Ishikawa (cell line): Measurements from ENCODE around the gene PTPRN2.

Experiments
- CEBPB ChIP-seq: IDR thresholded peaks from 2 replicates; pipeline ENCODE4 v1.6.1; 2012
- CREB1 ChIP-seq: IDR thresholded peaks from 2 replicates; pipeline ENCODE4 v1.6.1; 2012; ENCODE audit warnings: low read depth
- EGR1 ChIP-seq: IDR thresholded peaks from 2 replicates; pipeline ENCODE4 v1.6.1; 2012
- EP300 ChIP-seq: IDR thresholded peaks from 2 replicates; pipeline ENCODE4 v1.6.1; 2012; ENCODE audit warnings: borderline replicate concordance
- FOXM1 ChIP-seq: IDR thresholded peaks from 2 replicates; pipeline ENCODE4 v1.6.1; 2012; ENCODE audit warnings: low read depth, borderline replicate concordance
- MAX ChIP-seq: IDR thresholded peaks from 2 replicates; pipeline ENCODE4 v1.6.1; 2012
- NFIC ChIP-seq: IDR thresholded peaks from 2 replicates; pipeline ENCODE4 v1.6.1; 2012
- RAD21 ChIP-seq: IDR thresholded peaks from 2 replicates; pipeline ENCODE4 v1.6.1; 2012; ENCODE audit warnings: low read depth
- REST ChIP-seq: IDR thresholded peaks from 2 replicates; pipeline ENCODE4 v1.6.1; 2012; ENCODE audit warnings: low read depth, mild to moderate bottlenecking
- TAF1 ChIP-seq: IDR thresholded peaks from 2 replicates; pipeline ENCODE4 v1.6.1; 2012; ENCODE audit warnings: low read depth, mild to moderate bottlenecking
- TCF12 ChIP-seq: IDR thresholded peaks from 2 replicates; pipeline ENCODE4 v1.6.1; 2012; ENCODE audit warnings: low read depth
- TEAD4 ChIP-seq: IDR thresholded peaks from 2 replicates; pipeline ENCODE4 v1.6.1; 2012
- YY1 ChIP-seq: IDR thresholded peaks from 2 replicates; pipeline ENCODE4 v1.6.1; 2012; ENCODE audit warnings: low read depth
- ZBTB7A ChIP-seq: IDR thresholded peaks from 2 replicates; pipeline ENCODE4 v1.6.1; 2012; ENCODE audit warnings: low read depth
- TF ChIP-seq, protein P1 (sequence below): IDR thresholded peaks from 2 replicates; pipeline ENCODE4 v1.6.1; 2012

The PTPRN2 gene

GRCh38 chr7:158353606-158354570, 233.7 kb downstream of the PTPRN2 start:
- TF ChIP-seq RAD21: peak; percentile 74
- no peak for TF ChIP-seq TAF1

- TF ChIP-seq REST (no peak), RAD21 (no peak), CEBPB (no peak), NFIC (no peak), CREB1 (no peak), MAX (no peak), EGR1 (no peak), TAF1 (no peak), TEAD4 (no peak), ZBTB7A (no peak), EP300 (no peak), YY1 (no peak)
- TF ChIP-seq, protein P1, sequence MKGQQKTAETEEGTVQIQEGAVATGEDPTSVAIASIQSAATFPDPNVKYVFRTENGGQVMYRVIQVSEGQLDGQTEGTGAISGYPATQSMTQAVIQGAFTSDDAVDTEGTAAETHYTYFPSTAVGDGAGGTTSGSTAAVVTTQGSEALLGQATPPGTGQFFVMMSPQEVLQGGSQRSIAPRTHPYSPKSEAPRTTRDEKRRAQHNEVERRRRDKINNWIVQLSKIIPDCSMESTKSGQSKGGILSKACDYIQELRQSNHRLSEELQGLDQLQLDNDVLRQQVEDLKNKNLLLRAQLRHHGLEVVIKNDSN: no peak
These were observed 236.1 kb downstream of the PTPRN2 start for GRCh38 chr7:158351481-158351880.

- TF ChIP-seq TCF12 (no peak), CREB1 (no peak), EP300 (no peak), EGR1 (no peak), ZBTB7A (no peak), TEAD4 (no peak), FOXM1 (no peak), YY1 (no peak), REST (no peak), MAX (no peak)
- TF ChIP-seq, protein P1: no peak
These were observed 236.6 kb downstream of the PTPRN2 start for GRCh38 chr7:158351051-158351450.

- no peak for TF ChIP-seq RAD21
These were observed 237.3 kb downstream of the PTPRN2 start for GRCh38 chr7:158350166-158350900.

DNA sequence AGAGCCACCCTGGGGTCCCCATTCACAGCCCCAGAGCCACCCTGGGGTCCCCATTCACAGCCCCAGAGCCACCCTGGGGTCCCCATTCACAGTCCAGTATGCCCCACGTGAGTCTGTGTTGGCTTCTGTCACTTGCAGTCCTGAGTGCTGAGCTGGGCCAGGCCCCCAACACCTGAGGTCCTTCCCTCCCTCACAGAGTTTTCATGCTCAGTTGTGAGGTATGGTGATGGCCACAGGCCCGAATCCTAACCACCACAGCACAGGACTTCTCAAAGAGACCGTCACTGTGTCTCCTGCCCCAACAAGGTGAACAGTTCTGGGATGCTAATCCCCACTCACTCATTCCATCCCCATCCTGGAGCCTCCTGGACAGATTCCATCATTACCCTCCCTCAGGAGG, 239.2 kb downstream of the PTPRN2 start:
- no peak for TF ChIP-seq ZBTB7A
- no peak for TF ChIP-seq CREB1
- no peak for TF ChIP-seq TCF12
- TF ChIP-seq RAD21: no peak
- no peak for TF ChIP-seq NFIC
- TF ChIP-seq, protein P1: no peak
- no peak for TF ChIP-seq MAX
- TF ChIP-seq REST: no peak
- no peak for TF ChIP-seq YY1
